Measurements from ENCODE around the gene LARGE2. TPM values are rescaled to one million over a fixed set of nuclear protein-coding genes. Genes with fewer than 3 reads are reported as not detected.

Gene LARGE2
- total and polyA plus RNA-seq, 2 of the 13 experiments (the other 11 are each of a cell fraction or from before 2014, with no cell fraction given): 8.5 to 21.6 TPM

DNA sequence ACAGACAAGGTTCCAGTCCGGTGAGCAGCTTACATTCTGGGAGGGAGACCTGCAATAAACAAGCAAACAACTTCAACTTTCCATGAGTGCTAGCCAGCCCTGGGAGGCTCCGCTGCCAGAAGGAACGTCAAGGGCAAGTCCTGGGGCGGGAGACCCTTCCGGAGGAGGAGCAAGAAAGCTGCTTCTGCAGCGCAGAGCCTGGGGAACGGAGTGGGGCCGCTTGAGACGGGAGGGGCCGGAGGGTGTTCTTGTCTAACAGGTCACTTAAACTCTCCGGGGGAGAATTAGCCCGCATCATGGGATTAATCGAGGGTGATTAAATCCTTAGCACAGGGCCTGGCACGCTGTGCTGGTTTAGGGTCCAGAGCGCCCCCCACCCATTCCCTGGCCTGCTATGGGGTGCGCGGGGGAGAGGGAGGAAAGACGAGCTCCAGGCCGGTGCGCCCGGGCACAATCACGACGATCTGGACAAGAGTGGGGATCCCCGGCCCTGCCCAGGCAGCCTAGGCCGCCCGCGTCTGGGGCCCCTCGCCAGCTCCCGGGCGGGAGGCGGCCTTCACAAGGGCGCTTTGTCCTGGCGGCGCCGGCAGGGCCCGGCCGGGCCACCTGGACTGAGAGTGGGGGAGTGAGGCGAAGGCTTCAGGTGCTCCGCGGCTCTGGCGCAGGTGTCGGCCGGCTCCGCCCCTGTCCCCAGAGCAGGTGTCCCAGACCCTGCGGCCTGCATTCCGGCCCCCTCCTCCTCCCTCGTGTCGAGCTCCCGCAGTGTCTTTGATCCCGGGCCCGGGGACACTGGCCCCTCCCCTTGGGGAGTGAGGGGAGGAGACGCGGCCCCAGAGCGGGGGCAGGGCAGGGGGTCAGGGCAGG is 663 bp upstream of the LARGE2 start (continued):
- TF ChIP-seq ZNF136 (CRISPR knock-in tag; IDR thresholded peaks at IDR 0.05; ENCODE audit: low read depth) (no peak), SOX5 (CRISPR knock-in tag; IDR thresholded peaks at IDR 0.05; ENCODE audit: borderline replicate concordance) (peak; percentile 17; the same call in 1 of the 2 replicates), HDAC2 (CRISPR knock-in tag; IDR thresholded peaks at IDR 0.05) (no peak), ZNF781 (CRISPR knock-in tag; IDR thresholded peaks at IDR 0.05; ENCODE audit: borderline replicate concordance, not compliant biosample characterization) (no peak), KLF16 (CRISPR knock-in tag; IDR thresholded peaks at IDR 0.05) (peak in 1 of 2 experiments; percentile 18; a peak in 1 of 4 replicates), SRSF4 (IDR thresholded peaks at IDR 0.05; ENCODE audit: low read depth, low read length, poor library complexity, severe bottlenecking) (no peak), SP4 (CRISPR knock-in tag; IDR thresholded peaks at IDR 0.05) (no peak; the same call in 1 of the 2 replicates), ZNF772 (CRISPR knock-in tag; IDR thresholded peaks at IDR 0.05) (no peak; the same call in none of the 2 replicates), IKZF4 (CRISPR knock-in tag; IDR thresholded peaks at IDR 0.05; ENCODE audit: borderline replicate concordance, low read depth, not compliant biosample characterization) (no peak), ZKSCAN1 (IDR thresholded peaks at IDR 0.05; ENCODE audit: low read length) (no peak), HNRNPLL (IDR thresholded peaks at IDR 0.05; ENCODE audit: low read depth, low read length, poor library complexity, severe bottlenecking) (peak; percentile 56), ZNF589 (CRISPR knock-in tag; conservative IDR thresholded peaks at IDR 0.05) (no peak), ZNF138 (CRISPR knock-in tag; IDR thresholded peaks at IDR 0.05; ENCODE audit: low read depth) (no peak), GFI1 (CRISPR knock-in tag; IDR thresholded peaks at IDR 0.05; ENCODE audit: borderline replicate concordance) (peak; percentile 67; the same call in 1 of the 2 replicates), ZNF724P (CRISPR knock-in tag; IDR thresholded peaks at IDR 0.05; ENCODE audit: borderline replicate concordance) (no peak), NR2F6 (IDR thresholded peaks at IDR 0.05) (no peak), NR2F6 (CRISPR knock-in tag; IDR thresholded peaks at IDR 0.05) (peak; percentile 50; the same call in 1 of the 2 replicates), ZNF260 (CRISPR knock-in tag; IDR thresholded peaks at IDR 0.05; ENCODE audit: borderline replicate concordance, low read depth) (no peak), ZNF251 (CRISPR knock-in tag; IDR thresholded peaks at IDR 0.05) (0 out of 2 replicates have a peak, but pooled peaks have one; percentile 31), MTA3 (CRISPR knock-in tag; IDR thresholded peaks at IDR 0.05) (no peak), ZNF451 (CRISPR knock-in tag; IDR thresholded peaks at IDR 0.05) (no peak)
- TF ChIP-seq, protein P1, sequence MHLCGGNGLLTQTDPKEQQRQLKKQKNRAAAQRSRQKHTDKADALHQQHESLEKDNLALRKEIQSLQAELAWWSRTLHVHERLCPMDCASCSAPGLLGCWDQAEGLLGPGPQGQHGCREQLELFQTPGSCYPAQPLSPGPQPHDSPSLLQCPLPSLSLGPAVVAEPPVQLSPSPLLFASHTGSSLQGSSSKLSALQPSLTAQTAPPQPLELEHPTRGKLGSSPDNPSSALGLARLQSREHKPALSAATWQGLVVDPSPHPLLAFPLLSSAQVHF (CRISPR knock-in tag; IDR thresholded peaks at IDR 0.05): no peak
- TF ChIP-seq, protein P2, sequence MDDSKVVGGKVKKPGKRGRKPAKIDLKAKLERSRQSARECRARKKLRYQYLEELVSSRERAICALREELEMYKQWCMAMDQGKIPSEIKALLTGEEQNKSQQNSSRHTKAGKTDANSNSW (CRISPR knock-in tag; IDR thresholded peaks at IDR 0.05; ENCODE audit: borderline replicate concordance): no peak
- TF ChIP-seq, protein P3, sequence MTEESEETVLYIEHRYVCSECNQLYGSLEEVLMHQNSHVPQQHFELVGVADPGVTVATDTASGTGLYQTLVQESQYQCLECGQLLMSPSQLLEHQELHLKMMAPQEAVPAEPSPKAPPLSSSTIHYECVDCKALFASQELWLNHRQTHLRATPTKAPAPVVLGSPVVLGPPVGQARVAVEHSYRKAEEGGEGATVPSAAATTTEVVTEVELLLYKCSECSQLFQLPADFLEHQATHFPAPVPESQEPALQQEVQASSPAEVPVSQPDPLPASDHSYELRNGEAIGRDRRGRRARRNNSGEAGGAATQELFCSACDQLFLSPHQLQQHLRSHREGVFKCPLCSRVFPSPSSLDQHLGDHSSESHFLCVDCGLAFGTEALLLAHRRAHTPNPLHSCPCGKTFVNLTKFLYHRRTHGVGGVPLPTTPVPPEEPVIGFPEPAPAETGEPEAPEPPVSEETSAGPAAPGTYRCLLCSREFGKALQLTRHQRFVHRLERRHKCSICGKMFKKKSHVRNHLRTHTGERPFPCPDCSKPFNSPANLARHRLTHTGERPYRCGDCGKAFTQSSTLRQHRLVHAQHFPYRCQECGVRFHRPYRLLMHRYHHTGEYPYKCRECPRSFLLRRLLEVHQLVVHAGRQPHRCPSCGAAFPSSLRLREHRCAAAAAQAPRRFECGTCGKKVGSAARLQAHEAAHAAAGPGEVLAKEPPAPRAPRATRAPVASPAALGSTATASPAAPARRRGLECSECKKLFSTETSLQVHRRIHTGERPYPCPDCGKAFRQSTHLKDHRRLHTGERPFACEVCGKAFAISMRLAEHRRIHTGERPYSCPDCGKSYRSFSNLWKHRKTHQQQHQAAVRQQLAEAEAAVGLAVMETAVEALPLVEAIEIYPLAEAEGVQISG (CRISPR knock-in tag; IDR thresholded peaks at IDR 0.05): no peak
- TF ChIP-seq, protein P4, sequence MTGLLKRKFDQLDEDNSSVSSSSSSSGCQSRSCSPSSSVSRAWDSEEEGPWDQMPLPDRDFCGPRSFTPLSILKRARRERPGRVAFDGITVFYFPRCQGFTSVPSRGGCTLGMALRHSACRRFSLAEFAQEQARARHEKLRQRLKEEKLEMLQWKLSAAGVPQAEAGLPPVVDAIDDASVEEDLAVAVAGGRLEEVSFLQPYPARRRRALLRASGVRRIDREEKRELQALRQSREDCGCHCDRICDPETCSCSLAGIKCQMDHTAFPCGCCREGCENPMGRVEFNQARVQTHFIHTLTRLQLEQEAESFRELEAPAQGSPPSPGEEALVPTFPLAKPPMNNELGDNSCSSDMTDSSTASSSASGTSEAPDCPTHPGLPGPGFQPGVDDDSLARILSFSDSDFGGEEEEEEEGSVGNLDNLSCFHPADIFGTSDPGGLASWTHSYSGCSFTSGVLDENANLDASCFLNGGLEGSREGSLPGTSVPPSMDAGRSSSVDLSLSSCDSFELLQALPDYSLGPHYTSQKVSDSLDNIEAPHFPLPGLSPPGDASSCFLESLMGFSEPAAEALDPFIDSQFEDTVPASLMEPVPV (CRISPR knock-in tag; IDR thresholded peaks at IDR 0.05): peak; percentile 59

Data from HepG2 (cell line).